GM18502 (cell line): Measurements from ENCODE around the gene BTBD3.

ENCODE experiments used
- ATAC-seq: cut with Tn5 transposase; IDR thresholded peaks from one replicate; pipeline ENCODE4 v1.9.1; 2021; ENCODE audit warnings: mild to moderate bottlenecking; ENCODE audit not compliant: unreplicated experiment, poor library complexity

The BTBD3 gene

DNA sequence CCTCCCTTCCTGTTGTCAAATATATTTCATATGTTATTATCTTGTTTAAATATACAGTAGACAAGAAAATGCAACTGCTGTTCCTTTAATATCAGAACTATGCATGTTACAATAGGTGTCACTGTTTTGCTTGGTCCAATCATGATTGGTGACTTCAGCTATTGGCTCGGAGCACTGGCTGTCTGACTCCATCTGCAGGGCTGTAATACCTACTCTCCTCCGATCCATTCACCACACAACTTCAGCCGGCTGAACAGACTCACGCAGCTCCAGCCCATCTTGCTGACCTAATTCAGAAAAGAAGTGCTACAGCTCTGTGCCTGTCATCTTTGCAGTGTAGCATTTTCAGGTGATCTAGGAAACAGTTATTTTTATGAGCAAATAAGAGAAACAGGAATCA is at the start of gene BTBD3:
Gene BTBD3 (plus strand): TSS at position 231 of the 400 bp plus-strand sequence. CDS start 383 bp downstream, outside the sequence.
- peak; percentile 85 for ATAC-seq

DNA sequence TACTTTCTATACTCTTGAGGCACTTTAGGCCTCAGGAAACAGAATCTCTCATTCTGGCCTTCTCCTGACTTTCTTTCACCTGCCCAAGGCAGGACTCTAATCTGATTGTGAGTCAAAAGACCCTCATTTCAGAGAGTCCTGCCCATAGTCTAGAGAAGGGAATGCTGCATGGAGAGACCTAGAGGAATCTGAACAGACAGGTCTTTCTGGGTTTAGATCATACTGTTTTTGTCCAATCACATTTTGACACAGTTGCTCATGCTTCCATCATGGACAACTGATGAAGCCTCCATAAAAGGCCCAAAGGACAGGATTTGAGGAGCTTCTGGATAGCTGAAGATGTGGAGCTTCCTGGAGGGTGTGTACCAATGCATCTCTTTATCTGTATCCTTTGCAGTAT is 48.1 kb upstream of the BTBD3 start:
- ATAC-seq: no peak

DNA sequence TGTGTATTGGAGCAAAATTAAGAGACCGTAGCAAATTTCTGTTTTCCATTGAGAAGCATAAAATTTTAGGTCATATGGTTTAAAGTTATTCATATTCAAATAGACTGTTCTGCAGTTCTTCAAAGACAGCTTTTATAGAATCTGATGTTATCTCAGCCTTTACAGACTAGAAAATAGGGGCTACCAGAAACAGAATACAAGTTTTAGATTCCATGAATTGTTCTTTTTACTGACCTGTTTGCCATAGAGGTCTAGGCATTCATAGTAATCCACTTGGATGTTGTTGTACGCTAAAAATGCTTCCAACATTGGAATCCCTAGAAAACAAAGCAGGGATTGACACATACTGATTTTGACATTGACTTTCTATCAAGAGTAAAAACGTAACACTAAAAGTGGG is 47.3 kb upstream of the BTBD3 start:
- ATAC-seq: no peak

DNA sequence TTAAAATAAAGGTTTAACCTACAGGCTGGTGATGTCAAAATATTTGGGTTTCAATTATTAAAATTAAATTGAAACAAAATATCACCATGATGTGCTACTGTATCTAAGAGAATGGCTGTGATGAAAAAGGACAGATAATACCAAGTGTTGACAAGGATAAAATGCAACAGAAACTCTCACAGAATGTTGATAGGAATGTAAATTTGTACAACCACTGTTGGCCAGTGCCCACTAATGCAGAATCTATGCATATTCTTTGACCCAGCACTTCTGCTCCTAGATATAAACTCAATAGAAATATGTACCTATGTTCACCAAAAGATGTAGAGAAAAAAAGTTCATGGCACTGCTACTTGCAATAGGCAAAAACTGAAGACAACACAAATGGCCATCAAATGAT is 41.1 kb upstream of the BTBD3 start:
- no peak for ATAC-seq

DNA sequence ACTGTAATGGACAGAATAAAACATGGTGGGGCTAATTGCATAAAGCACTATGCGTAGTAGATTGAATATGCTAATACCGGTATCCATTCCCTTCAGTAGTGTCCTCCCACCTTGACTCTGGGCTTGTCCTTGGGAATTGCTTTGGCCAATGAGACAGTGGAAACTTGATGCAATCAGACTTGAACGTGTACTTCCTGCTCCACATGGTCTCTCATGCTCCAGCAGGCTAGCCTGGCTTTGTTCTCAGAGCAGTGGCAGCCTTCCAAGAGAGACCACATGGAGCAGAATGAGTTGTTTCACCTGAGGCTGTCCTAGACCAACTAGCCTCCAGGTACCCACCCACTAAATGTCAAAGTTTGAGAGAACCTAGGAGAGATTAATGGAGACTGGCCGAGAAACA is 37.0 kb upstream of the BTBD3 start:
- ATAC-seq: no peak

DNA sequence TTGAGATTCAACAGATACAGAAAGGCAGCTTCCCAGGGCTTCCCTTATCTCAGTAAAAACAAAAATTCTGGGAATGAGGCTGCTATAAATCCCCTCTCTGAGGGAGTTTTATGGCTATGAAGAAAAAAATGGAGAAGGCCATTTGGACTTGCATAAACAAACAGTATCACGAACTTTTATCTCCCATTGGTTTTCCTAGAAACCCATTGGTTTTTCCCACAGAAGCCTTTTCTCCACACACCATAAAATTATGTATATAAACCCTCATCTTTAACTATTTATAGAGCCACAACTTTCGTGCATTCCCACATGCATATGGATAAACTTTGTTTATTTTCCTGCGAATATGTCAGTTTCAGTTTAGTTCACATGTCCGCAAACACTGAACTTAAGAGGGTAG is 36.2 kb upstream of the BTBD3 start:
- no peak for ATAC-seq

DNA sequence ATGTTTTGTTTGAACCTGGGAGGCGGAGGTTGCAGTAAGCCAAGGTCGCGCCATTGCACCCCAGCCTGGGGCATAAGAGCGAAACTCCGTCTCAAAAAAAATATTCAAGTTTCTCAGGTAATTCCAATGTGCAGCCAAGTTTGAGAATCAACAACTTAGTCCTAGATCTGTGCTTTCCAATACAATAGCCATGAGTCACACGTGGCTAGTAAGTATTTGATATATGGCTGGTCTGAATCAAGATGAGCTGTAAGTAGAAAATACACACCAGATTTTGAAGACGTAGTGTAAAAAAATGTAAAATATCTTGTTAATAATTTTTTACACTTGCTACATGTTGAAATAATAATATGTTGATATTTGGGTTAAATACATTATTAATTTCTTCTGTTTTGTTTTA is 35.0 kb upstream of the BTBD3 start:
- ATAC-seq: no peak

DNA sequence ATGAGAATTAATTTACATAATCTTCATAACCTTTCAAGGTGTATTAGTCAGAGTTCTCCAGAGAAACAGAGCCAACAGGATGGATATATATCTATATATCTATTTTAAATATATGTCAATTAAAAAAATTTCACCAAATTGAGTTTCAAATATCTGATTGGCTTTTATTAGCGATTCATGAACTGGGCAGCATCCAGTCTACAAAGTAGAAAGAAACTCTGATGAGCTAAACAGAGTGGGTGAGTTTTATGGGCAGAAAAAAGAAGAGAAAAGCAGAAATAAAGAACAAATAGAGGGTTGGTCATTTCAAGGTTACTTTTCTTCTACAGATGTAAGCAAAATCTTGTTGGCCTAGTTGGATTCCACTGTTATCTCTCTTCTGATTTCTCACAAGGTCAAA is 29.0 kb upstream of the BTBD3 start:
- ATAC-seq: no peak

DNA sequence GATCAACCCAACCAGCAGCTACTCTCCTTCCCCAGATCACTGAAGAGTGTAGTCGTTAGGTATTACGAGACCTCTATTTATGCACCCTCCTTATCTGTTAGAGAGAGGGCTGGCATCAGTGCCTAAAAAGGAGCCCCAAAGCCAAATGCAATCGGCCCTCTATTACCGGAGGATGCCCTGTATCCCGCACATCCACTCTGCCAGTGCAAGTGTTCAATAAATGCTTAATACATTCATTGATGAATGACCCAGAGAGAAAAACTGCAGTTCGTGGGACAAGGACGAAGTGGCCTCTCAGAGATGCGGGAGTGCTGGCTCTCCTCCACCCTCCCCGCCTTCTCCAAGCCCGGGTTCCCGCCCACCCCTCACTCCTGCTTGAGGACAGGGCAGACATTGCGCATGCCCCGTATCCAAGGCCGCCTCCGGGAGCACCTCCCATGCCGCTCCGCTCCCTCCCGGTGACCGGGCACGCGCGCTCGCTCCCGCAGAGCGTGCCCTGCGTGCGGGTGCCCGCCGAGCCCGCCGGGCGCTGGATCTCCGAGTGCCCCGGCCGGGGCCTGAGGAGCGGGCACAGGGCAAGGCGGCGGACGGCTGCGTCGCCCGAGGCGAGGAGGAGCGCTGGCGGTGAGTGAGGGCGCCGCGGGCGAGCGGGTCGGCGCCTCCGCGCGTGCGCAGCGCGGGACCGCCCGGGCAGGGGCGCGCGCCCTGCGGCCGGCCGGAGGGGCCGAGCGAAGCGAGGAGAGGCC is 27.2 kb upstream of the BTBD3 start:
- peak; percentile 65 for ATAC-seq

DNA sequence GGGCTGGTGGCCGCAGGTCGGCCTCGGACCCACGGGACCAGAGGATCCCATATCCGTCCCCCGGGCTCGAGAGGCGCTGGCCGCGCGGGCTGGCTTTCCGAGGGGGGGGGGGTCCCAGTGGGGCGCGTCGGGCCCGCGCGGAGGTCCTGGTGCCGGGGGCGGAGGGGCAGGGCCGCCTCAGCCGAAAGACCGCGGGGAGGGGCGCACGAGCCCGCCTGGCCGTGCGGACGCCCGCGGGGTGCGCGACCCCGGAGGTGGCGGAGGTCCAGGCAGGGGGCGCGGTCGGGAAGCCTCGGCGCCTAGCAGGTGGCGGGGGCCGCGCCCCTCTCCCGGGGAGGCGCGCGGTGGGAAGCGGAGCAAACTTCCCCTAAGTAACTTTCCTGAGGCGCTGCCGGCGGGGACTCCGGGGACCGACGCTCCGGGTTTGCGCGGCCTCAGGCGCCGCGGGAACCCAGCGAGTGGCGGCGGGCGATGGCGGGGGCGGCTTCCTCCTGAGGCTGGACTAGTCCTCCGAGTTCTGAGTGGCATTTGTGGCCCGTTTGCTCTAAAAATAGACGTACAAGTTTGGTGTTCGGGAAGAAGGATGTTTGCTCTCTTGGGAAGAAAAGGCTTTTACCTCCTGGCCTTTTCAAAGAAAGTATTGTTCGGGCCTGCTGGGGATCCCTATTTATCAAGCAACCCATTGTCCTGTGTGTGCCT is 26.5 kb upstream of the BTBD3 start:
- peak; percentile 30 for ATAC-seq

DNA sequence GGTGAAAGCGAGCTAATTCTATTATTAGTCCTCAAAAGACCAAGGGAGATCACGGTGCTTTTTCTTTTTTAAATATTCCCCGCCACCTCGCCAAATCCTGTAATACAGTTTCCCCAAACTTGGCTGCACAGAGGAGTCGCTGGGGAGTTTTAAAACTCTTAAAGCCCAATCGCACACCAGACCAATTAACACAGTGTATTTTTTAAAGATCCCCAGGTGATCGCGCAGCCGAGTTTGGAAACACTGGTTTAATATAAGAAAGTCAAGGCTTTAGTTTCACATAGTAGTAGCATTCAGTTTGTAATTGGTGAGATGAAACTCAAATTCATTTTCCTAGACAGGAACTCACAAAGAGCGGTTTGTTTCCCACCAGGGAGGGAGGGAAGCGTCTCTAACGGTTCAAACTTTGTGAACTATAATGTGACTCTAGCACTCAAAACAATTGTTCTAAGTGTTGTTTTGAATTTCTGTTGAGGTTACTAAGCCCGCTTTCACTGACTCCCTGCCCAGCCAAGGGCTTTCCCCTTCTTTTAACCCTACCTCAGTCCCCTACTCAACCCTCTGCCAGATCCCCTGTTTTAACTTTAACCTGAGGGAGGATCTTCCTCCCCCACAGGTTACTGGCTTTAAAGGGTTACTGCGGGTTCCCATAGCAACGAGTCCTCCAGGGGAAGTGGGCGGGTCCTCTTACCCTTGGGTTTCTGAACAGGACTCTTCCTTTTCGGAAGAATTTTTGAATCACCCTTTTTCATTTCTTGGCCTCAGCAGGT is 25.7 kb upstream of the BTBD3 start:
- peak; percentile 57 for ATAC-seq

DNA sequence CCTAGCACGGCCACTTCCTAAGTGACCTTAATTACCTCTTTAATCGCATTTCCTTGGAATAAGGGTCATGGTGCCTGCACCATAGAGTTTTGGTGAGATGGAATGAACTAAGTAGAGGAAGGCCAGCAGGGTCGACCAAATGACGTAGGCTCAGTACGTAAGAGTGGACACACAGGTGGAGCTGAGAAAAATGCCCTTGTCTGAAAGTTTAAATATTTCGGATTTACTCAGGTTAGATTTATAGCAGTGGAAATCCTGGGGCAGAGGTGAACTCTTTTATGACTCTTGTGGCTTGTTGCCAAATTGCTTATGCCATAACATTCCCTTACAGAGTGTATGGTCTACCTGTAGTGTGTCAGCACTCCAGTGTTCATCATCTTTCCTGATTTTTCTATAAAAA is 23.6 kb upstream of the BTBD3 start:
- no peak for ATAC-seq

DNA sequence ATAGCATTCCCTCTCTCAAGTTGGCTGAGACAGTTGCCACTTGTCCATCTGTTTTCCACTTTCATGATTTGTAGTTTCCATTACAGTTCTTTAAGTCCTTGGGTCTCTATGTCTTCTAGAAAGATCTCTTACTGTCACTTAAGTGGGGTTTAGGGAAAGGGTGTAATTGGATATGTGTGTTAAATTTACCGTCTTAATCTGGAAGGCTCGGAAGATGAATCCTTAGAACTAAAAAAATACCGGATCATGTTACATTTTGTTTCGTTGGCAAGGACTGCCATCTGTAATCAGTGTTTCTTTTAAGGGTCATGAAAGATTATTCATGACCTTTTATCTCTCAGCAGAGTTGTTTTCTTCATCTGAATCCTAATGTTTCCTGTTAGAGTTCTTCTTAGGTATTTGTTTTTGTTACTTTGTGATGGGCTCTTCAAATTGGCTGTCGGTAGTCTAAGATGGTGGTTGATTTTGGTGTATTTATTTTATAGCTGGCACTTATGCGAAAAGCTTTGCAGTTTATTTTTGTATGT is 21.8 kb upstream of the BTBD3 start:
- ATAC-seq: no peak

DNA sequence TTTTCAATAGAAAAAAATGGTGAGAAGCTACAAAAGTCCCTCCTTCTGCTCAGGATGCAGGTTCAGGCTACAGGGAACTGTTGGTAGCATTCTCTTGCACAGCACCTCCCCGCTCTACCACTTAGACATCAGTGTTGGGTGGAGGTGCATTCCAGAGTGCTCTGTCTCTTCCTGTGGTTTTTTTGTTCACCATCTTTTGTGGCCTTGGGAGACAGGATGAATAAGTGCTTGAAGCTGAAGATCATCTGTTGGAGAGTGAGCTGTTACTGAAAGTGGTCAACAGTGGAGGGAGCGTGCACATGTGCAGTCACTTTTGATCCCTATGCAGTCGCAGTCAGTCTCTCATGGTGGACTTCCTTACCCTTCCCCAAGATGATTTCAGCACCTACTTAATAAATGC is 16.6 kb upstream of the BTBD3 start:
- ATAC-seq: no peak

DNA sequence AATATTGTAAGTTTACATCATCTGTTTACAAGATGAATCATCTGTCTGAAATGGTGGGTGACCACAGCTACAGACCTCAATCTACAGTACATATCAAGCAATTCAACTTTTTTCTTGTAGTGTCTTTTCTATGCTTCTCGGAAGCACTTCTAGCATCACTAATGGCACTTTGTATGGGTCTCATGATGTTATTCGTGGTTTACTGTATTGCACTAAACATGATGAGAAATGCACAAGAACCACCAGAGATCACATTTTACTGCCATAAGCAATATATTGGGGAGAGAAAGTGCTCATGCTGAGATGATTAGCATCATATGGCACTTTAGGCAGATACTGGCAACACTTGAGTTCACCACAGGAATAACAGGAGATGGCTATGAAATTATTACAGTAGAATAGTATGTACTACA is 15.4 kb upstream of the BTBD3 start:
- ATAC-seq: no peak

DNA sequence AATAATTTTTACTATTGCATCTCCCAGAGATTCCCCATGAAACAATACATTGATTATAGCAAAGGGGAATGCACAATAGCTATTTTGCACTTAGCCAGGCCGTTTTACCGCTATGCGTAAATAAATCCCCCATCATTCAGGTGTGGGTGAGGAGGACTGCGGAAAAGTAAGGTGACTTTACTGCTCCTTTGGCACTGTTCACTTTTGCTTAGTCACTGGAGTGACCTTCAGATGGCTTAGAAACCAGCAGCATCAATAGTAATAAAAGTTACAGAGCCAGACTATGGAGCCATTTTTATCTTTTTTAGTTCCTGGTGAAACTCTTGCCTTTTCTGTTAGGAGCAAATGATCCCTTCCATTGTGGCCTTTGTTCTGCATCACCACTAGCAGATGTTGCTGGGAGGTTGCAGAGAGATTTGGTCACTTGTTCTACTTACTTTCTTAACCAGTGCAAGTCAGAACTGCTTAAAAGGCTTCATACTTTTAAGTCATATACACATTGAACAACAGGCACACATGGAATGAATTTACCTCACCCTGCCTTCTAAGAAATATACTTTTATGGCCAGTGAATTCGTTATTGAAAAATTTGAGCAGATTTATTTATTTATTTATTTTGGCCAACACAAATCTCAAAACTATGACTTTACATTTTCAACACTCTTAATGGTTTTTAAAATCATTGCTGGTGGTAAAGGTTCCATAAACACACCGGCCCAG is 12.1 kb upstream of the BTBD3 start:
- no peak for ATAC-seq

DNA sequence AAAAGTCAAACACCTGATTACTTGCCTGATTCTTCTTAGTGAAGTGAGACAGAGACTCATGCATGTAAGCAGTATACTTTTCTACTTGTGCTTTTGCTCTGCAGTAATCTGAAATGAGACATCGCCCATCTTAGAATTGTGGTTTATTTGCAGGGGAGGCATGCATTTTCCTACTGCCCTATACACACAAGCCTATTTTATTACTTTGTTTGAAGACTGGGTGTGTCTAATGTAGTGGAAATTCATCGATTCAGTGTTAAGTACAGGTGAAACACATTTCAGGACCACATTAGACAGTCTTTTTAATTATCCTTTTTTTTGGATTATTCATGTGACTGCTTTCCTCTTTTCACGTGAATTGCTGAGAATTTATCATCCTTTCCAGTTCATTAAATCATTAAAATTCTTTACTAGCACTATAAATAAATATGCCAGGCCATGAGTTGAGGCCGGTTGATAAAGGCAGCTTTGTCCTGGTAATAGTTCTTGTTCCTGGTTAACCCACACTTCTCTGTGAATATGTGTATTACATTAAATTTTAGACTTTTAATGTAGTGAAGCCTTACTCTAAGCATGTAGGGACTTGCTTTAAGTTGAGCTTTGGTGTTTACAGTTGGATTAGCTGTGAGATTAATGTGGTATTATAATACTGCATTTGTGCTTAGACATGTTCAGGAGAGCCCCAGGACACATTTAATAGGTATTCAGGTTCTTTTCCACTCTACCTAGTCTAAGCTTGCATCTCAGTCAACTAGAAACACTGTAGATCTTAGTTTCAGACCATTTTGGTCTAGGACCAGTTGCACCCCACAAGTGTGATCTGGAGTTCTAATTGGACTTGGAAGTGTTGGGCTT is 10.8 kb upstream of the BTBD3 start:
- ATAC-seq: no peak

DNA sequence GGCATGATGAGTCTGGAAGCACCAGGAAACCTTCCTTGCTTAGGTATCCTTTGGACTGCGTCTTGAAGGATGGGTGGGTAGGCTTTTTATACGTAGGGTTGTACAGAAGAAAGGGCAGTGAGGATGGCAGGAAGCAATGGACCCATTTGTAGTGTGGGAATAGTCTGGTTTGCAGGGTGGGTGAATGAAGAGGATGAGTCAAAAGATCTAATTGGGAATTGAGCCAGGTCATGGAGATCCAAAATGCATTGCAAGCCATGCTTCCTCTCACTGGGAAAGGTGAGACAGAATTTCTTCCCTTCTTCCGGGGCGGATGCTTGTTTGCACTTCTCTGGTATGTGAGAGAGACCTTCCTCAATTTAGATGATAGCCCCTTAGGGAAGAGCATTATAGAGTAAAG is 10.1 kb upstream of the BTBD3 start:
- no peak for ATAC-seq

DNA sequence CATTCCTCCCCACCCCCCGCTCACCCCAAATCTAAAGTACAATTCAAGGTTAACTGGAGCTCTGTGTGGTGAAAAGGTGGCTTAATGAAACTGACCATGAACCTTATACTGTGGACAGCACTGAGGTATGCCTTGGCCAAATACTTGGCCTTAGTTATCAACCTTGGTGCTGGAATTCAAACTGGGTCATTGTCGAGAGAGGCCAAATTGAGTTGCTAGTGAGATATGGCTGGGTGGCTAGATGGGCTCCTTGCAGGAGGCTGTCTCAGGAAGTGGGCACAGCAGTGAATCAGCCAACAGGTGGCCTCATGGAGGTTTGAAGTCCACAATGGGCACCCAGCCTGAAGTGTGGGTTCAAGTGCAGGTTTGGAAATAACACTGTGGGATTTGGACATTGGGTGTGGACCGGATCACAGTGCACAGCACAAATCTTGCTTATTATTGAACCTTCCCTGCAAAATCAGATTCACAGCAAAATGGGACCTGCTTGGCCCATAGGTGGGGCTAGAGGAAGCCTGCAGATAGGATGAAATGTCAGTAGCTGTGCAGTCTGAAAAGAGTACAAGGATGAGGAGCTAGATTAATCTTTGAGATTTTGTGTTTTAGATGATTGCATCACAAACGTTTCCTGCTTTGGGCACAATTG is 5.6 kb upstream of the BTBD3 start:
- ATAC-seq: no peak
